Measurements from ENCODE around the gene UBR2.

GRCh38 chr6:42618686-42619085 is 54.9 kb downstream of the UBR2 start:
- TF ChIP-seq ZNF510 (CRISPR knock-in tag; IDR thresholded peaks at IDR 0.05; ENCODE audit: low read depth) (no peak), XRCC5 (optimal IDR thresholded peaks at IDR 0.05; ENCODE audit: low read length) (no peak), TRIM22 (IDR thresholded peaks at IDR 0.05) (no peak), ZNF891 (CRISPR knock-in tag; IDR thresholded peaks at IDR 0.05) (no peak), HMG20A (CRISPR knock-in tag; IDR thresholded peaks at IDR 0.05; ENCODE audit: borderline replicate concordance) (no peak), TEAD2 (CRISPR knock-in tag; IDR thresholded peaks at IDR 0.05) (no peak), ADNP (CRISPR knock-in tag; IDR thresholded peaks at IDR 0.05) (no peak), RFX5 (IDR thresholded peaks at IDR 0.05; ENCODE audit: low read depth, low read length) (no peak), POLR2A (IDR thresholded peaks at IDR 0.05; ENCODE audit: insufficient read depth in 1 of 2, low read depth in 2 of 2, low read length in 2 of 2) (no peak), ZNF317 (CRISPR knock-in tag; IDR thresholded peaks at IDR 0.05) (no peak), ZNF598 (CRISPR knock-in tag; IDR thresholded peaks at IDR 0.05; ENCODE audit: borderline replicate concordance) (no peak)
